Gastroesophageal sphincter (tissue), 4 donors: Measurements from ENCODE around the gene OR5F1. TPM values are rescaled to one million over a fixed set of nuclear protein-coding genes. Genes with fewer than 3 reads are reported as not detected.

Source experiments
- ATAC-seq: fragments of 150-250 bp; one replicate; pipeline ENCODE4 v1.9.1; 2016; ENCODE audit warnings: mild to moderate bottlenecking, moderate library complexity
- H3K27ac ChIP-seq, 4 donors: fragments of 200-600 bp; sonication (generic) in 3 of 4; 1 replicate in 3 of 4; 2 replicates in 1 of 4; pipeline ENCODE4 v1.5.1; 2016 to 2019
- H3K27me3 ChIP-seq: fragments of 200-600 bp; sonication (generic); one replicate; pipeline ENCODE4 v1.5.1; 2019
- H3K36me3 ChIP-seq, 2 donors: fragments of 200-600 bp; sonication (generic); one replicate each; pipeline ENCODE4 v1.5.1; 2019; ENCODE audit warnings: control low read depth in 1 of 2
- H3K4me1 ChIP-seq, 3 donors: fragments of 200-600 bp; sonication (generic); 1 replicate in 2 of 3; 2 replicates in 1 of 3; pipeline ENCODE4 v1.5.1; 2016 to 2019; ENCODE audit warnings: control low read depth in 2 of 3
- H3K4me3 ChIP-seq, 2 donors: fragments of 200-600 bp; sonication (generic); one replicate each; pipeline ENCODE4 v1.5.1; 2019; ENCODE audit warnings: mild to moderate bottlenecking in 1 of 2, moderate library complexity in 1 of 2
- H3K9me3 ChIP-seq, 3 donors: fragments of 200-600 bp; sonication (generic); one replicate each; pipeline ENCODE4 v1.5.1; 2017 to 2019; ENCODE audit warnings: control low read depth in 2 of 3
- EP300 ChIP-seq: sonication (generic); formaldehyde crosslinking; IDR thresholded peaks from one replicate; pipeline ENCODE4 v1.6.1; 2017; ENCODE audit warnings: antibody characterized with exemption, mild to moderate bottlenecking
- POLR2A ChIP-seq, 2 donors: fragments of 450-650 bp; IDR thresholded peaks; one replicate each; pipeline ENCODE4 v1.6.1; 2017; ENCODE audit warnings: antibody characterized with exemption in 2 of 2, mild to moderate bottlenecking in 2 of 2, moderate library complexity in 1 of 2
- POLR2AphosphoS5 ChIP-seq: sonication (generic); formaldehyde crosslinking; IDR thresholded peaks from one replicate; pipeline ENCODE4 v1.6.1; 2017; ENCODE audit warnings: antibody characterized with exemption
- WGBS, 2 donors: methylation state at CpG; one replicate each; pipeline ENCODE4 v1.1.5; 2018; ENCODE audit warnings: low coverage in 1 of 2; 5-methylcytosine and 5-hydroxymethylcytosine counted together
- total RNA-seq, 4 donors: library from RNA; depleted of rRNA; stranded (reverse); fragments of >200 nt; gene quantifications; one replicate each; pipeline ENCODE4 v1.1.0, GENCODE V29; 2016
- TF ChIP-seq, protein P1 (sequence below), 4 experiments: fragments of 200-600 bp in 2 of 4; fragments of 450-650 bp in 2 of 4; sonication (generic) in 1 of 4; IDR thresholded peaks; one replicate each; pipeline ENCODE4 v1.5.1; 2017 to 2019; ENCODE audit warnings: antibody characterized with exemption in 4 of 4, mild to moderate bottlenecking in 2 of 4, moderate library complexity in 2 of 4

OR5F1 gene
- not detected for total RNA-seq

DNA sequence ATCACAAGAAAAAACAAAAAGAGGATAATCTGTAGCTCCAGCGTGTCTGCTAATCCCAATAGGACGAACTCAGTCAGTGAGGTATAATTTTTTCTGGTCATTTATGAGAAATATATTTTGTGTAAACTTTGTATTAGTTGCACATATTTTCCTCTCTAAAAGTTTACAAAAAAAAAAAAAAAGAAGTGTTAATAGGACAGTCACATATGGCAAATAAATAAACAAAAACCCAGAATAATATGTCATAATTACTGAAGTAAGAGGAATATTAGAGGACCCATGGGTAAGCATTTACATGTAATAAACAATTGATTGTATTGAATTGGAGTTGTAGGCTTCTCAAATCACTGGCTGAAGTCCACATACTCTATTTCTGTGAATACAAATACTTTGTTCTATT is at the start of gene OR5F1:
Gene OR5F1, minus strand, starts transcription at position 101 of the 400 bp plus-strand sequence. Its CDS starts 0 bp downstream, at position 101.
- no peak within 1 kb of the TSS for H3K4me3 ChIP-seq
- no peaks in the 10 kb centered on the region for H3K9me3 ChIP-seq
- no peak for ATAC-seq
- H3K27me3 ChIP-seq: no peaks in the 10 kb centered on the region
- WGBS, 2 donors: 41 to 76% methylated on average over 2 of the region's 2 CpGs
- no peaks in the 10 kb centered on the region for H3K4me1 ChIP-seq
- TF ChIP-seq POLR2AphosphoS5 (no peak), POLR2A (IDR thresholded peaks at IDR 0.05) (no peak), EP300 (no peak)
- TF ChIP-seq, protein P1, sequence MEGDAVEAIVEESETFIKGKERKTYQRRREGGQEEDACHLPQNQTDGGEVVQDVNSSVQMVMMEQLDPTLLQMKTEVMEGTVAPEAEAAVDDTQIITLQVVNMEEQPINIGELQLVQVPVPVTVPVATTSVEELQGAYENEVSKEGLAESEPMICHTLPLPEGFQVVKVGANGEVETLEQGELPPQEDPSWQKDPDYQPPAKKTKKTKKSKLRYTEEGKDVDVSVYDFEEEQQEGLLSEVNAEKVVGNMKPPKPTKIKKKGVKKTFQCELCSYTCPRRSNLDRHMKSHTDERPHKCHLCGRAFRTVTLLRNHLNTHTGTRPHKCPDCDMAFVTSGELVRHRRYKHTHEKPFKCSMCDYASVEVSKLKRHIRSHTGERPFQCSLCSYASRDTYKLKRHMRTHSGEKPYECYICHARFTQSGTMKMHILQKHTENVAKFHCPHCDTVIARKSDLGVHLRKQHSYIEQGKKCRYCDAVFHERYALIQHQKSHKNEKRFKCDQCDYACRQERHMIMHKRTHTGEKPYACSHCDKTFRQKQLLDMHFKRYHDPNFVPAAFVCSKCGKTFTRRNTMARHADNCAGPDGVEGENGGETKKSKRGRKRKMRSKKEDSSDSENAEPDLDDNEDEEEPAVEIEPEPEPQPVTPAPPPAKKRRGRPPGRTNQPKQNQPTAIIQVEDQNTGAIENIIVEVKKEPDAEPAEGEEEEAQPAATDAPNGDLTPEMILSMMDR (IDR thresholded peaks at IDR 0.05): no peak
- no peaks in the 10 kb centered on the region for H3K36me3 ChIP-seq
- no peak within 1 kb of the TSS for H3K27ac ChIP-seq

DNA sequence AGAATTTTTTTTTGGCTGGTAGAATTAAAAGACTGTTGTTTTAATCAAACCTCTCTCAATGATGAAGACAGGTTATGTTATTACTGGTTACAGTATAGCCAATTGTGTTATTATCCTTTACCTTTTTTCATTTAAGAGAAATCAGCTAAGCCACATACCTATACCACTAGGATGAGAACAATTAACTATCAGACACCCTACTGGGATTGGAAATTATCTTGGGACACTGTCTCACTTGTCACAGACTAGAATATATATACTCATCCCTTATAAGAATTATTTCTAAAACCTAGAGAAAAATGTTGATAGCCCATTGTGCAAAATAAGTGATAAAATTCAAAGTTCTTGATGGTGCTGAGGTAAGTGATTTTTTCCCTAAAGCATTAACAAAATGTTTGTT is 32.9 kb upstream of the OR5F1 start, which contains the start of gene OR5AS1:
Gene OR5AS1, plus strand, starts transcription at position 301 of the 400 bp plus-strand sequence. CDS start 2,765 bp downstream, outside the sequence.
- Histone ChIP-seq H3K27me3 (no peaks in the 10 kb centered on the region), H3K36me3 (no peaks in the 10 kb centered on the region), H3K4me1 (no peaks in the 10 kb centered on the region), H3K9me3 (no peaks in the 10 kb centered on the region), H3K4me3 (no peak within 1 kb of the TSS), H3K27ac (no peak within 1 kb of the TSS)
- TF ChIP-seq POLR2A (IDR thresholded peaks at IDR 0.05): no peak
- TF ChIP-seq, protein P1 (IDR thresholded peaks at IDR 0.05): no peak
- no peak for TF ChIP-seq EP300
- no peak for ATAC-seq

DNA sequence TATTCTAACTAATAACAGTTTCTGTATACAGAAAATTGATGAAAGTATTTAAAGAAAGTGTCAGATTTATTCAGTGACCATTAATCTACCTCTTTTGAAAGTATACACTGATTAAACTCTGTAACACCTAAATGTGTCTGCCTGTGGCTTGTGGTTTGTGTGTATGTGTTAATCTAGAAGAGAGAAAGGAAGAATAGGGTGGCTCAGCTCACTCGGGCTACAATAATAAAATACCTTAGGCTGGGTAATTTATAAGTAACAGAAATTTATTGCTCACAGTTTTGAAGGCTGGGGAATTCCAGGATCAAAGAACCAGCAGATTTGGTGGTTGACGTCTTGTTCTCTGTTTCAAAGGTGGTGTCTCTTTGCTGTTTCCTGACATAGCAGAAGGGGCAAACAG is 19.4 kb upstream of the OR5F1 start:
- Histone ChIP-seq H3K4me3 (no peak overlapping the region), H3K36me3 (no peaks in the 10 kb centered on the region), H3K9me3 (peaks cover 0 to 4% (median 0%) of the 10 kb centered on the region in 3 donors), H3K27ac (no peak overlapping the region), H3K4me1 (no peaks in the 10 kb centered on the region), H3K27me3 (no peaks in the 10 kb centered on the region)
- no peak for ATAC-seq
- TF ChIP-seq EP300 (no peak), POLR2AphosphoS5 (no peak), POLR2A (IDR thresholded peaks at IDR 0.05) (no peak)
- TF ChIP-seq, protein P1 (IDR thresholded peaks at IDR 0.05): no peak
- 65 to 68% methylated on average over 2 of the region's 2 CpGs for WGBS, 2 donors

DNA sequence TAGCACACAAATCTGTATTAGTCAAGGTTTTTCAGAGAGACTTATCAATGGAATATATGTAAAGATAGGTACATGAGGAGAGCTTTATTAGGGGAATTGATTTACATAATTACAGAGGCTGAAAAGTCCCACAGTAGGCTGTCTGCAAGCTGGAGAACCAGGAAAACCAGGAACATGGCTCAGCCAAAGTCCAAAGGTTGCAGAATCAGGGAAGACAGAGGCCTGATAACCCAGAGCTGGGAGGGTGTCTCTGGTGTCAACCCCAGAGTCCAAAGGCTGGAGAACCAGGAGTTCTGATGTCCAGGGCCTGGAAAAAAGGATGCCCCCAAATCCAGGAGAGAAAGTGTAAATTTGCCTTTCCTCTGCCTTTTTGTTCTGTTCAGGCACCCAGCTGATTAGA is 16.3 kb upstream of the OR5F1 start:
- Histone ChIP-seq H3K9me3 (peaks cover 0 to 4% (median 0%) of the 10 kb centered on the region in 3 donors), H3K4me3 (no peak overlapping the region), H3K27me3 (no peaks in the 10 kb centered on the region), H3K36me3 (no peaks in the 10 kb centered on the region), H3K4me1 (no peaks in the 10 kb centered on the region), H3K27ac (no peak overlapping the region)
- no peak for ATAC-seq
- TF ChIP-seq EP300 (no peak), POLR2A (IDR thresholded peaks at IDR 0.05) (no peak), POLR2AphosphoS5 (no peak)
- TF ChIP-seq, protein P1 (IDR thresholded peaks at IDR 0.05): no peak

DNA sequence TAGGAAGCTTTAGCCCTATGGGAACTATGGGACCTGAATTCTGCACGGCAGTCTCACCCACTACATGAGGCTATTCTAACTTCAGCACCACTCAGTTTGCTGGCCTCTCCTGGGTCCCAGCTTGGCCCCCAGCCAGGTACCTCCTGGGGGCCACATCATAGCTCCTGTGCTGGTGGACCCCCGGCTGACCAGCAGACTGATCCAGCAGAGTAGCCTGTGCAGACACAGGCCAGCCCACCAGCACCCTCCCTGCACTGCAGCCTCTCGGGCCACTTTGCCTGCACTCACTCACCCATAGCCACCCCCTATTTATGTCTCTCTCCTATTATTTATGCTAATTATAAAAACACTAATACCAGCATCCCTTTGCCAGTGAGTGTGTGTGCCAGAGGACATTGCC is 23.5 kb downstream of the OR5F1 start:
- TF ChIP-seq POLR2A (IDR thresholded peaks at IDR 0.05) (no peak), POLR2AphosphoS5 (no peak), EP300 (no peak)
- TF ChIP-seq, protein P1 (IDR thresholded peaks at IDR 0.05): no peak
- Histone ChIP-seq H3K9me3 (no peaks in the 10 kb centered on the region), H3K4me1 (no peaks in the 10 kb centered on the region), H3K27me3 (no peaks in the 10 kb centered on the region), H3K27ac (no peak overlapping the region), H3K4me3 (no peak overlapping the region), H3K36me3 (no peaks in the 10 kb centered on the region)
- 83 to 100% methylated on average over 1 to 2 of the region's 3 CpGs for WGBS, 2 donors
- no peak for ATAC-seq
